HG02678 (cell line): ENCODE results near the gene CXorf38.

Experiments
- ATAC-seq: cut with Tn5 transposase; IDR thresholded peaks from one replicate; pipeline ENCODE4 v1.9.1; 2021; ENCODE audit warnings: mild to moderate bottlenecking, moderate library complexity; ENCODE audit not compliant: unreplicated experiment

CXorf38 gene, protein sequence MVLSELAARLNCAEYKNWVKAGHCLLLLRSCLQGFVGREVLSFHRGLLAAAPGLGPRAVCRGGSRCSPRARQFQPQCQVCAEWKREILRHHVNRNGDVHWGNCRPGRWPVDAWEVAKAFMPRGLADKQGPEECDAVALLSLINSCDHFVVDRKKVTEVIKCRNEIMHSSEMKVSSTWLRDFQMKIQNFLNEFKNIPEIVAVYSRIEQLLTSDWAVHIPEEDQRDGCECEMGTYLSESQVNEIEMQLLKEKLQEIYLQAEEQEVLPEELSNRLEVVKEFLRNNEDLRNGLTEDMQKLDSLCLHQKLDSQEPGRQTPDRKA

DNA sequence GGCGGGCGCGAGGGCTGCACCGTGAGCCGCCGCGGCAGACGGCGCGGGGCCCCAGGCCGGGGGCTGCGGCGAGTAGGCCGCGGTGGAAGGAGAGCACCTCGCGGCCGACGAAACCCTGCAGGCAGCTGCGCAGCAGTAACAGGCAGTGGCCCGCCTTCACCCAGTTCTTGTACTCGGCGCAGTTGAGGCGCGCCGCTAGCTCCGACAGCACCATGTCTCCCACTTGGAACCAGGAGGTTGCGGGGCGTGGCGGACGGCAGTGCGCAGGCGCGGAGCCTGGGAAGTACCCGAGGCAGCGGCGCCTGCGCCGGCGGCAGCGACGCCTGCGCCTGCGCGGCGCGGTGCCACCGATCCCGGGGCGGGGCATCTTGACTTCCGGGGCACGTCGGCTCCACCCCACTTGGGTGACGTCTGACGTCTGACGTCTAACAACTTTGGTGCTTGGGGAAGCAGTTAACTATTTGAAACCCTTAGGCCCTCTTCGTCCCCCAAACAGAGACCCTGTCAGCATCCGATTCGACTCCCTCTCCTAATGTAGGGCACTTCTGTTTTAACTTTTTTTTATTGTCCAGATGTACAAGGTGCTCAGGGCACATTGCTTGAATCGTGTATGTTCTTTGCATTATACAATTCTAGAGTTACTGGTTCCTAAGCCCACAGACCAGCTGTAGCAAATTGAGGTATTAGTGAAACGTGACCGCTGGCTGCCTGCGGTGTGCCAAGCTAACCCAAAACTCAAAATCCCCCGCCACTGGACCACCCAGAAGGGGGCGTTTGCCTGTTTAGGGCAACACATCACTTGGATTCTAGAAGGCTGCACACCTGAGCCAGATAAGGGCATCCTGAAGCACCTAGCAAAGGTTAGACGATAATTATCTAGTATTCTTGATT lies at the start of gene CXorf38:
Gene CXorf38, minus strand, starts transcription at position 255 of the 891 bp plus-strand sequence. Its CDS starts 41 bp downstream, at position 214.
- peak; percentile 72 for ATAC-seq

DNA sequence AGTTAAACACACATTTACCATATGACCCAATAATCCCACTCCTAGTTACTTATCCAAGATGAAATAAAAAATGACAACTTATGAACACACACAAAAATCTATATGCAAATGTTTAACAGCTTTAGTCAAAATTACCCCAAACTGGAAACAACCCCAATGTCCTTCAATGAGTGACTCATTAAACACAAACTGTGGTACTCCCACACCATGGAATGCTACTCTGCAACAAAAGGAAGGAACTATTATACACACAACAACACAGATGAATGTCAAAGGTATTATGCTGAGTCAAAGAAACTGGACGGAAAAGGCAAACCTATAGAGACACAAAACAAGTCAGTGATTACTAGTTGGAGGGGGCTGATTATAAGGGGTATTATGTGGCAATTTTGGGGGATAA lies 47.4 kb upstream of the CXorf38 start:
- ATAC-seq, result no peak

DNA sequence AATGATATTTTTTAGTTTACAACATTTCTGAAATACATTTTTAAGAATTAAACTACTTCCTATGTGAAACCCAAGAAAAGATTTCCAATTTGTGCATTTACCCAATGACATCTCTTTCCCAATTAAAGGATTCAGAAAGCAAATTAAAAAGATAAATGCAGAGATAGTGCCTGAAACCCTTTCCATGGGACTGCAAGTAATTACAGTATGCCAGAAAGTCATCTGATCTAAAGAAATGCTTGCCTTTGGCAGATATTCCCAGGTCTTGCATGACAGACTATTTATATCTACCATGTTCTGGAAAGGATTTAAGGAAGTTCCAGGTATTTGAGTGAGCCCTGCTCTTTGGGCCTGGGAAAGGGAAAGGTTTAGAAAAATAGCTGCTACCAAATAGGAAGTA lies 41.6 kb upstream of the CXorf38 start:
- ATAC-seq, result no peak

DNA sequence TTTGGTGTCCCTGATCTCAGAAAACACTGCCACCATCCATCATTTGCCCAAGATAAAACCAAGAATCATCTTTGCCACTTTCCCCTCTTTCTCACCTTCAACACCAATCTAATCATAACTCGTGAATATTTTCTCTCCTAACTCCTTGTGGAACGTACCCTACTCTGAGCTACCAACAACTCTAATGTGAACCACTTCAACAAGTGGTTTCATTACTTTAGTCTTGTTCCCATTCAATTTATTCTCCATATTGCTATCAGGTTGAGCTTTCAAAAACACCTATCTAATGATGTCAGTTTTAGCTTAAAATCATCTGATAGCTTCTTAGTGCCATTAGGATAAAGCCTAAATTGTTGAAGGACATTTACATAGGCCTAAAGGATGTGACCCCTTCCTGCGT lies 39.8 kb upstream of the CXorf38 start:
- ATAC-seq, result no peak

DNA sequence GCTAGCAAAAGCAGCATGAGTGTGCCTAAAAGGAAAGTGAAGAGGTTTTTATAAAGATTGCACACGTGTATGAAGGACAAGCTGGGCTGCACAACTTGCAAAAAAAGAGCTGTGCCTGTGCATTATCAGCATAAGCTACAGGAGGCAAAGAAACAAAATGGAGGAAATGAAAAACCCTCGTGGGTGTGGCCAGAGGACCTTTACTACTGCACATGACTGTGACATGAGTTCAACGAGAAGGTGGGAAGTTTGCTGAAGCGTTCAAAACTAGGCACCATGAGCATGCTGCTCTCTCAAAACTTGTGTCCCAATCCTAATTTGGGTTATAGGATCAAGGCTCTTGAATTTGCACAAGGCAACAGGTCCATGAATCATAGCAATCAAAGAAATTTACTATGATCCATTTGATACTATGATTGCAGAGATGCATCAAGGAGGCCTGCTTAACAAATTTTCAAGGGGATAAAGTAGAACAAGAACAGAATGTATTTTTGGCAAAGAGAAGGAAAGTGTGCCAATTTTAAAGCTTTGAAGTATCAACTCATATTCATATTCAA lies 38.1 kb upstream of the CXorf38 start:
- ATAC-seq, result no peak

DNA sequence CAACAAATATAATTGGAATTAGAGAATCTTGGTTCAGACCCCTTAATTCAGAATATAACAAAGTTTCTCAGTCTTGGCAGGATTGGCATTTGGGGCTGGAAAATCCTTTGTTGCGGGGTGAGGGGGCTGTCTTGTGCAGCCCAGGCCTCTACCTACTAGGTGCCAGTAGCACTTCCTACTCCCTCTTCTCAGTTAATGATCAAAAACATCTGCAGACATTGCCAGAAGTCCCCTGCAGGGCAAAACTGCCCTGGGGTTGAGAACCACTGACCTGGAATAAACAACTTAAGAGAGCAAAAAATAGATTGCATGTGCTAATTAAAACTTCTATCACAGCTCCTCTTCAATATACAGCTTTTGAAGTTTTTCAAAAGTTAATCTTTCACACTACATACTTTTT lies 36.7 kb upstream of the CXorf38 start:
- ATAC-seq, result no peak

DNA sequence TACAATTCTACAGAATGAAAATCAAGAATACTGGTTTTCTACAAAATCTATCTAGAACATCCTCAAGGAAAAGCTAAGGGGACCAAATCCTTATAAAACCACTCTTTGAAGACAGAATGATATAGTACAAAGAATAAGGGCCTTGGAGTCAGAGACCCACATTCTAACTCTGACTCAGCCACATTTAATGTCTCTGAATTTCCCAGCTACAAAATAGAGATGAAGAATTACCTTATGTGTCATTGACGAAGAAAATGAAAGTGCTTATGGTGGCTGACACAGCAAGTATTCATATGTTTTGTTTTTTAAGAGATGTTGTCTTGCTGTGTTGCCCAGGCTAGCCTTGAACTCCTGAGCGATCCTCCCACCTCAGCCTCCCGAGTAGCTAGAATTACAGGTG lies 35.9 kb upstream of the CXorf38 start:
- ATAC-seq, result no peak

DNA sequence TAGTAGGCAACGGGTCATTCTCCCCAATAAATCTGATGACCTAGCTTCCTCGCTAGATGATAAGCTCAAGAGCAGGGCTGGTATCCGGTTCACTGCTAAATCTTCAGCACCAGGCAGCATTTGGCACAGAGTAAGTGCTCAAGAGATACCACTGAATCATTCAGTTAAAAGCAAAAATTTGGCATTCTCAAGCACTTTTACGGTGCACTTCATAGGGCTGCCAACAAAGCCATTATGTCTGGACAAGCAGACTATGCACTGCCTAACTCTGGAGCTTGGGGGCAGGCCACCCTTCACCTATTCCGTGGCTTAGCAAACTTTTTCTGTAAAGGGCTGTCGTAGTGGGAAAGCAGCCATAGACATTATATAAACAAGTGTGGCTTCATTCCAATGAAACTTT lies 23.8 kb upstream of the CXorf38 start:
- ATAC-seq, result no peak

DNA sequence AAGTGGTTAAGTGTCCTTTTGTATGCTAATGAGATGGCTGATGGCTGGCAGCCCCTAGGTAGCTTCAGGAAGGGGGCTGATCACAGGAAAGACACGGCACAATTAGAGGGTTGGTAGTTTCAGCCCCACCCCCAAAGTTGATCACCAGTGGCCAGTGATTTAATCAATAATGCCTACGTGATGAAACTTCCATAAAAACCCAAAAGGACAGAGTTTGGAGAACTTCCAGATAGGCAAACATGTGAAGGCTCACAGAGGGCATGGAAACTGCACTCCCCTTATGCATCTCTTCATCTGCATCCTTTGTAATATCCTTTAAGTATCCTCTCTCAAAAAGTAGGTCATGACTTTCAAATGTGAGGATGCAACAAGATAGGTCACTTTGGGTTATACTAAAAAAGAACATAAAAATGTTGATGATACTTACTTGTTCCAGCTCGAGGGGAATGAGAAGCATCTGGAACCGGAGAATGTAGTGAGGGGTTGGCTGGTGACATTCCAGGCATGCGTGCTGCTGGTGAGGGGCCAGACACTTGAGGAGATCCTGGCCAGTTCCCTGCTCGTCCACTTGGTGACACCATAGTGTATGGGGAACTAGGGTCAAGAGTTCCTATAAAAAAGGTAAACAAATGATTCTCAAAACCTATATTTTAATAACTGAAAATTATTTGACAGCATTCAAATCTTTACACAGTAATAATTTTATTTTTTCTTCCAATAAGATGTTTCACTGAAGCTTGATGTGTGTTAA lies 16.7 kb upstream of the CXorf38 start:
- no peak for ATAC-seq

DNA sequence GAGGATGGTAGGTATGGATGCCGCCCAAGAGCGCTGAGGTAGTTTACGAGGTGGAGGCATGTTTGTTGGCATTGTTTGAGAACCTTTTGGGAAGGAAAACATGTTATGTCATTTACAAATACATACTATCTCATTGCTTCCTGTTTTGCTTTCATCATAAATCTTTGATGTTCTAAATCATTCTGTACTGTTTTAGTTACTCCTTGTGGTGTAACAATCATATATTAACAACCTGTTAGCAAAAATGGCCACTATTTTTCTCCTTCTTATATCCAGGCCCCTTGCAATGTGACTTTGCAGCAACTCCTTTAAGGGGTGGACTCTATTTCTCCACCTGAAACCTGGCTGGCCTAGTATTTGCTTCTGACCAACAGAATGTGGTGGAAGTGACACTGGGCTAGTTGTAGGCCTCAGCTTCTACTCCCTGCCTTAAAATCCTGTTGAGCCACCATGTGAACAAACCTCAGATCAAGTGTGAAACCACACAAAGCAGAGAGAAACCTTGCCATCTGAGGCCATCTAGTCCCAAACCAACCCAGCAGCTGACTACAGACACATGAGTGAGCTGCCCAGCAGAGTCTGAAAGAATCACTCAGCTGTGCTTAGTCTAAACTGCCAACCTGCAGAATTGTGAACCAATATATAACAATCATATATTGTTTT lies 15.8 kb upstream of the CXorf38 start:
- no peak for ATAC-seq

DNA sequence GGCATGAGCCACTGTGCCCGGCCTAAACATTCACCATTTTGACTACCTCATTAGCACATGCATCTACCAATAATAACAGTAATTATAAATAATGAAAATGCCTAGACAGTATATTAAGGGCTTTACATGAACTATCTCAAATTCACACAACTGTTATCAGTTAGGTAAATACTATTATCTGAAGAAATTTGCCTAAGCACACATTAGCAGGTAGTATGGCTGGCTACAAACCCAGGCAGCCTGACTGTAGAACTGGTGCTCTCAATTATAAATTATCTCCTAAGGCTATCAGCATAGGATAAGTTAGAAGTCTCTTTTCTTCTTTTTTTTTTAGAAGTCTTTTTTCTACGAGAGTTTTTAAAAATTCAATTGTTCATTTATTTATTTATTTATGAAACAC lies 14.1 kb upstream of the CXorf38 start:
- no peak for ATAC-seq

DNA sequence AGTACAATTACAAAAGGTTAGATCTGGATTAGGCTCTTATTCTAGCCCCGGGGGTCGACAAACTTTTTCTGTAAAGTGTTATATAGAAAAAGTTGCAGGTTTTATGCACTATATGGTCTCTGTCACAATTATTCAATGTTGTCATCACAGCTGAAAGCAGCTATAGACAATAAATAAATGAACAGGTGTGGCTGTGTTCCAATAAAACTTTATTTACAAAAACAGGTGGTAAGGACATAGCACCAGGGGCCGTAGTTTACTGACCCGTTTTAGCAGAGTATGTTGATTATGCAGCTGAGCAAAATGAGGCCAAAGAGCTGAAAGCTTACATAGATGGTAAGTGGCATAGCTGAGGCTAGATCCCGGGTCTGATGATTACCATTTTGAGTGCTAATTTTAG lies 13.0 kb upstream of the CXorf38 start:
- no peak for ATAC-seq

DNA sequence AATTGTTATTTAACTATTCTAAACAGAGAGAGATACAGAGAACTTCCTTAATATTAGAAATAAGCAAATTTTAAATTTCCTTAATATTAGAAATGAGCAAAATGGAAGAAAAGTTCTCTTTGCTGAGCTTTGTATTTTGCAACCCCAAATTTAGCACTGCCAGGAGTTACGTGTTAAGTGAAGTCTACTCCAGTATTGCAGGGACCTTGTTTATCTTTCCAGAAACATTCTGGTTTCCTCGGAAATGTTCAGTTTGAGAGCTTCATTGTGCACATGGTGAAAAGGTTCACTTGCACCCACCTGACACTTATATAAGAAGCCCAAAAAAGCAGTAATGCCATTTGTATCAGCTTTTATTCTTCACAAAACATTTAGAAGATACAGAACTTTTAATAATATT lies 6.2 kb upstream of the CXorf38 start:
- no peak for ATAC-seq

DNA sequence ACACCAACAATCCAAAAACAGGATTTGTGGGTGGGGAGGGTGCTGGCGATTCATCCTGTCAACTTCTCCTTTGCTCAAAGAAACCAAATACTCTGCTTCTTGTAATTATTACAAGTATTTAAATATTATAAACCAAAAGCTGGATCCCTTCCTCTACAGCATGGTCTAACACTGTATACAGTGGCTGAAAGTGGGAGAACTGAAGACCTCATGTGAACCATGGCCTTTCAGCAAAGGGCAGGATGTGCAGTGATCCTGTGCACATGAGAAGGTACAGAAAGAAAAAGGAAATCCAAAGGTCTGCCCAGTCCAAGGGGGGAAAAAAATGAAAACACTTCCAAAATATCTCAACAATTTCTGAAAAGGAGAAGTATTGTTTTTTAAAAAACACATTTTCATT lies 5.3 kb upstream of the CXorf38 start:
- no peak for ATAC-seq

DNA sequence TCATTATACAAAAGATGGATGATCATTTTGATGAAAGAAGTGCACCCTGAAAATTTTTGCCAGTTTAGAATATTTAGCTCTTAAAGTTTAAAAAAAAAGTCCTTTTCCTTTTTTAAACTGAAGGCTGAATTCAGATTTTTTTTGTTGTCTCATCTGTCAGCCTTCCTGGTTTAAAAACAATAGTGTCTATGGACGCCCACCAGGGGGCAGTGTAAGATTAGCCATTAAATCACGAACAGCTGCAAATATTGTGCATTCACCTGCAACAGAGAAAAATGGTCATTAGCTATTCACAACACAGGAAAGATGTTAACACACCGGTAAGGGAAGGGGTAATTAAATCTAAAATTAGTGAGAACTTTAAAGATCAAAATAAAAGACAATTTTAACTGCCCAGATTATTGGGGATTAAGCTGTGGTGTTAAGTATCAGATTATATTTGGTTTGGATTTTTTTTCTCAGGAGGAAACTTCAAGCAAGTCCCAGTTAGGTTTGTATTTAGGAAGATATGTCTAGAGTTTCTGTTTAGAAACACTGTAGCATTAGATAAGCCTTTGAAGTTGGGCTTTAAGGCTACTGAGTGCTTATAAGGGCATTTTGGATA lies 4.4 kb upstream of the CXorf38 start:
- no peak for ATAC-seq

DNA sequence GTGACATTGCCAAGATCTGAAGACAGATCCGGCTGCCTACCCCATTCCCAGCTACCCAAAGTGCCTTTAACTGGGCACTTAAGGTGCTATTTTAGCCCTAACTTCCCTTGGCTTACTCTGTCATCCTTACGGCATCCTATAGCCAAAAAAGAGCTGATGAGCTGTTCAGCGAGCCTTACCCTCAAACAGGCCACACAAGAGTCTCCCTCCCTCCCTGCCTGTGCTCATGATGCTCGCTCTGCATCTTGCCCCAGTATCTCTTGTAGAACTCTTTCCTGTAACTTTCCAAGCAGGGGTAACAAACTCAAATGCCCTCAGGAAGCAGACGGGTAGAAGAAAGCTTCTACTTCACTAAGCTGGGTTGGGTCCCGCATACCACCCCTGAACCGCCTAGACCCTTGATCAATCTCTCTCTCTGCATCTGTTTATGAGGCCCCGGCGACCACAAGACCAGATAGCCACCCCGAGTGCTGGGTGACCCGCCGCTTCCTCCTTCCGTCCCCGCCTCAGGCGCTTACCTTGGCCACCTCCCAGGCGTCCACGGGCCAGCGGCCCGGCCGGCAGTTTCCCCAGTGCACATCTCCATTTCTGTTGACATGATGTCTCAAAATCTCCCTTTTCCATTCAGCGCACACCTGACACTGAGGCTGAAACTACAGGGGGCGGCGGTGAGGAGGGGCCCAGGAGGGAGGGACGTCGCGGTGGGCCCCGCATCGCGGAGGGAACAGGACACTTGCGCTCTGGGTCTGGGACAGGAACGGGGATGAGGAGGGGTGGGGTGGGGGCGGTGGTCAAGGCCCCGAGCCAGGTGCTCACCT lies 663 bp downstream of the CXorf38 start:
- peak; percentile 28 for ATAC-seq

DNA sequence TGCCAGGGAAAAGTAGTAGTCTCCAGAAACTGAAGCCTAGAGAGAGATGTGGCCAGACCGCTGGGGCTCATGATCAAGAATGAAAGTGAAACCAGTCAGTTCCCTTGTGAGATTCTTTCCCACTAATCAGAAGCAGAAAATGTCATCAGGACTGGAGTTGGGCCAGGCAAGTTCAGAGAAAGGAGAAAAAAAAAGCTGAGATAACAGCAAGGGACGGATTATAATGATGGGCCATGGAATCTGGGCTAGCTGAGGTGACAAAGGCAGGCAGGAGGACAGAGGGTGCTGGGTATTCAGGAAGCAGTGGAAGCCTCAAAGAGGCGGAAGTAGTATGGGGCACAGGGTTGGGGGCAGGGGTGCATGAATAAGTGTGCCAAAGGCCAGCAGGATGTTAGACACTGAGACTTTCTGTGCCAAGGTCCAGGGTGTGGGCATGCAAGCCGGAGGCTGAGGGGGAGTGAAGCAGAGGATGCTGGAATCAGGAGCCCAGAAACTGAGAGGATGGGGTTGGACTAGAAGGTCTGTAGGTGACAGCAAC lies 2.5 kb downstream of the CXorf38 start:
- peak; percentile 34 for ATAC-seq

DNA sequence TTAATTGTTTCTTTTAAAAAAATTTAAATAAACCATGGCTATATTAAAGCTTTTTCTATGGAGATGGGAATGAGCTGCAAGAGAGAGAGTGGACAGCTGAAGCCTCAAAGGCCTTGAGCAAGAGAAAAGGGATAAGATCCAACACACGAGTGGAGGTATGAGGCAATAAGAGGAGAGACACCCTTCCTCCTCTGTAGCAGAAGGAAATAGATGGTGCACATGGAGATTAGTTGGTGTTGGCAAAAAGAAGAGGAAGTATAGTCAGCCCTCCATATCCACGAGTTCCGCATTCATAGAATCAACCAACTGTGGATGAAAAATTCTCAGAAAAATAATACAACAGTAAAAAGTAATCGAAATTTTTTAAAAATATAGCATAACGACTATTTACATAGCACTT lies 3.2 kb downstream of the CXorf38 start:
- no peak for ATAC-seq

DNA sequence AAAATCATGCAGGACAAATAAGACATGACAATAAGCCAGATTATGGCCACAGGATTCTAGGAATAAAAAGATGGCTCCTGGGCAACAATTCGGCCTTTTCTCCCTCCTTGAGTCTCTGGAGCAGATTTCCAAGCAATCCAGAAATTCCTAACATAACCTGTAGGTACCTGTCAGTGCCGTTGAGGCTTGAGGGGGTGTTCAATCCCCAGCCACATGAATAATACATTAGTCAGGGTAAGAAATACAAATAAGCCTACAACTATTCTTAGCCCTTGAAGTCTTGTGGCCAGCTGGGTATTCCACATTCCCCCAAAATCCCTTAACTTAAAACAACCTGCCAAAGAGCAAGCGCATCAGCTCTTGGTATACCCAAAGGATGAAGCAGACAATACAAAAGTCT lies 9.7 kb downstream of the CXorf38 start:
- ATAC-seq, result no peak
